Central memory CD4-positive, alpha-beta T cell (primary cell): ENCODE results near the gene WDR55.
A peak's percentile ranks its signal among the peaks of the same experiment; 100 is the strongest.
"Not testable (repeated sequence)": the region's sequence is repeated elsewhere in the genome, so short reads cannot be mapped to it uniquely, and the experiment has no call there.

Source experiments
- DNase-seq: peaks from one replicate; pipeline ENCODE4 v3.0.0; 2022
- total RNA-seq, 3 experiments: gene quantifications; one replicate each; lab custom pipeline; 2026; lab: John Stamatoyannopoulos, UW

The WDR55 gene
- total RNA-seq, result 77.5 to 107 (median 84.9) reads per million in 3 experiments

DNA sequence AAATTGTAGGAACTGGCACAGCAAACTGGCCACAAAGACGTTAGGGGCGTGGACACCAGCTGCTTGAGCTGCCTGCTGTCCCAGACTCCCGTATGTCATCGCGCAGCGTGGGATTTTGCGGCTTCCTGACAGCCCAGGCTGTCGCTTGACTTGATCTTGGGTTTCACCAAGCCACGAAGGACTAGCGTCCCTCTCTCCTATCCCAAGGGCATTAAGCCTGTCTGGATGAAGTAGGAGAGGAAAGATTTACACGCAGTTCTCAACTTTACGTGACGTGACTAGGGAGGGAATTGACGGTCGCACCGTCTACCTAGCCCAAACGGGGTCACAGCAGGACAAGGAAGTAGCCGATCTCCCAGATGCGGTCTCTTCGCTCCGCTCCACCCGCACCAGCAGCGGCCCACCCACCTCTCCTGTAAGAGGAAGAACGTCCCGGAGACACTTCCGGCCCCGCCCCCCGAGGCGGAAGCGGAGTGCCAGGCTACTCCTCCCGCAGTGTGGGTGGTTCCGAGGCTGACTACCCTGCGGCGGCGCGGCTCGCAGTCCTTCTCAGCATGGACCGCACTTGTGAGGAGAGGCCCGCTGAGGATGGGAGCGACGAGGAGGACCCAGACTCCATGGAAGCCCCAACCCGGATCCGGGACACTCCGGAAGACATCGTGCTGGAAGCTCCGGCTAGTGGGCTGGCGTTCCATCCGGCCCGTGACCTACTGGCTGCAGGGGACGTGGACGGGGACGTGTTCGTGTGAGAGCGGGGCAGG lies at the start of gene WDR55:
Gene WDR55 (plus strand): TSS at position 546 of the 761 bp plus-strand sequence. CDS start 9 bp downstream, at position 555.
- peak; percentile 95 for DNase-seq

GRCh38 chr5:140622301-140622700 lies 42.4 kb upstream of the WDR55 start:
- no peak for DNase-seq

GRCh38 chr5:140623061-140623460 lies 41.6 kb upstream of the WDR55 start:
- DNase-seq, result not testable (repeated sequence)

GRCh38 chr5:140624886-140625285 lies 39.8 kb upstream of the WDR55 start:
- not testable (repeated sequence) for DNase-seq

GRCh38 chr5:140627972-140628371 lies 36.7 kb upstream of the WDR55 start:
- DNase-seq, result no peak

DNA sequence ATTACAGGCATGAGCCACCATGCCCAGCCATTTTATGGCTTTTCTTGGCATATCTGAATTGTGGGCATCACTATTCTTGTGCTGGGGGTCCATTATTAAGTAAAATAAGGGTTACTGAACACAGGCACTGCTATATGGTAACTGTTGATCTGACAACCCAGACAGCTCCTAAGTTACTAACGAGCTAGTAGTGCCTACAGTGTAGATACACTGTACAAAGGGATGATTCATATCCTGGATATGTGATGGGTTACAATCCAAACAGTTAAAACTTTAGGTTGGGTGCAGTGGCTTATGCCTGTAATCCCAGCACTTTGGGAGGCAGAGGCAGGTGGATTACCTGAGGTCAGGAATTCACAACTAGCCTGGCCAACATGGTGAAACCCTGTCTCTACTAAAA lies 36.0 kb upstream of the WDR55 start:
- DNase-seq, result no peak

DNA sequence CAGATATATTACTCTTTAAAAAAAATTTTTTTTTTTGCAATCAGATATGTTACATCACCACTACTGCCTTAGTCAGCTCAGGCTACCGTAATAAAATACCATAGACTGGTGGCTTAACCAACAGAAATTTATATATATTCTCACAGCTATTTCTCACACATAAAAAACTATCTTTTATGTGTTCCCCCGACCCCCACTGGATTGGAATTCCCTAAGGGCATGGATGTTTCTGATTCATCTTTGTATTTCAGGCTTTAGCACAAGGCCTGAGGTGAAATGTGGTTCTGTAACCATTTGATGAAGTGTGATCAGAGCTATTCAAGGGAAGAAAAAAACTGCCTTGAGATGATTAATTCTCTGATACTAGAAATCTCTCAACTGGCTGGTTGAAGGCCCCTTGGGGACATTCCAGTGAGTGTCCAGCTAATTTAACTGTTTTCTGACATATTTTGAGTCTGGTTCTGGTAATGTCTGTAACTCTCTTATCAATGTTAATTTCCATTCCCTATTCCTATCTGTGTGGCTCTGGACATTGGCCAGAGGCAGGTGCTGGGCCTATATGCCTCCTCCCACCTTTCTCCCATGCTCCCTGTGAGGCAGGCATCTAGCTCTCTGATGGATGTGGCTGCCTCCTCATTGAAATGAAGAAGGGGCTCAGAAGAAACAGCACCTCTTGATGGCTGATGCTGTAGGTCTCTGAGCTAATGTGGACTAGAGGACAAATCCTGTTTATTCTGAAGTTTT lies 34.2 kb upstream of the WDR55 start:
- no peak for DNase-seq

GRCh38 chr5:140631036-140631417 lies 33.7 kb upstream of the WDR55 start:
- DNase-seq, result no peak

GRCh38 chr5:140631831-140632365 lies 32.8 kb upstream of the WDR55 start:
- no peak for DNase-seq

DNA sequence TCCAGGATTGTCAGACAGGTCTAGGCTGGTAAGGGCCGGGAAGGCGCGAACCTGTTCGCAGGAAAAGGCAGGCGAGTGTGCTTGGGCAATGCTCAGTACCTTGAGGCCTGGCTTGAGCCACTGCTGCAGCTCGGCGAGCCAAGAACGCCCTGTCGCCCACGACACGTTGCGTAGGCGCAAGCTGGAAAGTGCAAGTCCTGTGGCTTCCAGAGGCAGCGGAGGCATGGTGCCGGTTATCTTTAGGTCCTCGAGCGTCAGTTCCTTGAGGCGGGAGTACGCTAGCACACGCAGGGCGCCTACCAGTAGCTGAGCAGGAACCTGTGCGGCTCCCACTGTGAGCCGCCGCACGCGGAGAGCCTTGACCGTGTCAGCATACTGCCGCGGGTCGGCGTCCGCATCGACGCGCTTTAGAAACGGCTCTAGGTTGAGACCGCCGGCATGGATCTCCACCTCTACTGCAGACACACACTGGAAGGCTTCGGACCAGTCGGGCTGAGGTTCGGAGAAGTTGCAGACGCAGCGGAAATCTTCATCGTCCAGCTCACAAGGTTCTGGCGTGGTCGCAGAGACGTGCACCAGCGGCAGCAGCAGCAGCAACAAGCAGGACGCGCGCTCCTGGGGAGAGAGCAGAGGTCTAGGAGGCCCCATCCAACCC lies 32.2 kb upstream of the WDR55 start:
- peak; percentile 56 for DNase-seq

GRCh38 chr5:140633021-140633471 lies 31.7 kb upstream of the WDR55 start, which contains the start of gene CD14:
Gene CD14 (minus strand): TSS chr5:140633175. CDS start chr5:140633071, 104 bp downstream.
- DNase-seq, result no peak

DNA sequence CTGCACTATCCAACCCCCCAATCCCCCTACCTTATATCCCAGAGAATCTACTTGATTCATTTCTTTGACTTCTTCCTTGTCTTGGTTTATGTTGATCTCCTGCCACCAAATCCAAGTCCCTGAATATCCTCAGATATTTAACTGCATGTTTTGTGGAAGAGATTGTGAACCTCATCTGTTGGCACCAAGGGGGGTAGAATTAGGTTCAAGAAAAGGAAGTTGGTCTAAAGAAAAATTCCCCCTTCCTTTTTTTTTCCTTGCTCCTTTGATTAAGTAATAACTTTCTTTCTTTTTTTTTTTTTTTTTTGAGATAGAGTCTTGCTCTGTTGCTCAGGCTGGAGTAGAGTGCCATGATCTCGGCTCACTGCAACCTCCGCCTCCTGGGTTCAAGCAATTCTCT lies 31.2 kb upstream of the WDR55 start:
- DNase-seq, result no peak

DNA sequence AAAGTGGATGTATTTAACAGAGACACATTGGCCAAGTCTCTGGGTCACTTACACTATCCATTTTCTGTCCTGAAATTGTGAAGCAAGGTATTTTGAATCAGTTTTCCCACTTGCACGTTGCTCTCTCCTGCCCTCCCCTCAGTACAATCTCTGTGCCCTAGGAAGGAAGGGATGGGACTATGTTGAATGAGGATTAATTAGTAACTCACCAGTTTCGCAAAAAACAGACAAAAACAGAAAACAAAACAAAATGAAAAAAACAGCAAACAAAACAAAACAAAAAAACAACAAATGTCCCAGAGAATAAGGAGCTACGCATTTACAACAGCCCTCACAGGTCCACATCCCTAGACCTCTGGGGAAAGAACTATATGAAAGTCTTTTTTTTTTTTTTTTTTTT lies 30.6 kb upstream of the WDR55 start:
- DNase-seq, result no peak

DNA sequence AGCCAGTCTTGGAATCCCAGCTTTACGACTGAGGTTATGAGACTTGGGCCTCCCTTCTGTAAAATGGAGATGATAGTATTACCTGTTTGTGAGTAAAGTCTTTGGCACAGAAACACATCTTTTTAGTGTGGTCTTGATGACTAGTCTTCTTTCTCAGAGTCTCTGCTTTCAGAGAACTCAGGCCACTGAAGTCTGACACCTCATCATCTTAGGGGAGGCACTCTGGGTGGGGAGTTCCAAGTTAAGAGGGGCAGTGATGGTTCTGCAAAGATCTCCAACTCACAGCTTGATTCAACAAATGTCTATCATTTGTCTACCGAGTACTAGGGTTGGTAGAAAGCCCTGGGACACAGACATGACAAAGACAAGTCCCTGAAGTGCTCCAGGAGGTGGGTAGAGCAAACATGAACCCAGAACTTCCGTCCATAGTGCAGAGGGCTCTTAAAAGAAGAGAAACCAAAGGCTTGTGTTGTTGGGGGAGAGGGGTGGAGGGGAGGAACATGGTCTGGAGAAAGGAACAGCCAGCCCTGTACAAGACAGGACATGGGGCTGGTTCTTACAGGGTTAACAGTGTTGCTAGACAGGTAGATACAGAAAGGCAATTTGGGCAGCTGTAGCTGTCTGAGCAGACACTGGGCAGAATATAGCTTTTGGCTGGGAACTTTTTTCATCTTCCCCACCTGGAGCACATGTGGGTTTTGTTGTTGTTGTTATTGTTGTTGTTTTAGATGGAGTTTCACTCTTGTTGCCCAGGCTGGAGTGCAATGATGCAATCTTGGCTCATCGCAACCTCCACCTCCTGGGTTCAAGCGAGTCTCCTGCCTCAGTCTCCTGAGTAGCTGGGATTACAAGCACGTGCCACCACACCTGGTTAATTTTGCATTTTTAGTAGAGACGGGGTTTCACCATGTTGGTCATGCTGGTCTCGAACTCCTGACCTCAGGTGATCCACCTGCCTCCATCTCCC lies 29.1 kb upstream of the WDR55 start:
- no peak for DNase-seq

DNA sequence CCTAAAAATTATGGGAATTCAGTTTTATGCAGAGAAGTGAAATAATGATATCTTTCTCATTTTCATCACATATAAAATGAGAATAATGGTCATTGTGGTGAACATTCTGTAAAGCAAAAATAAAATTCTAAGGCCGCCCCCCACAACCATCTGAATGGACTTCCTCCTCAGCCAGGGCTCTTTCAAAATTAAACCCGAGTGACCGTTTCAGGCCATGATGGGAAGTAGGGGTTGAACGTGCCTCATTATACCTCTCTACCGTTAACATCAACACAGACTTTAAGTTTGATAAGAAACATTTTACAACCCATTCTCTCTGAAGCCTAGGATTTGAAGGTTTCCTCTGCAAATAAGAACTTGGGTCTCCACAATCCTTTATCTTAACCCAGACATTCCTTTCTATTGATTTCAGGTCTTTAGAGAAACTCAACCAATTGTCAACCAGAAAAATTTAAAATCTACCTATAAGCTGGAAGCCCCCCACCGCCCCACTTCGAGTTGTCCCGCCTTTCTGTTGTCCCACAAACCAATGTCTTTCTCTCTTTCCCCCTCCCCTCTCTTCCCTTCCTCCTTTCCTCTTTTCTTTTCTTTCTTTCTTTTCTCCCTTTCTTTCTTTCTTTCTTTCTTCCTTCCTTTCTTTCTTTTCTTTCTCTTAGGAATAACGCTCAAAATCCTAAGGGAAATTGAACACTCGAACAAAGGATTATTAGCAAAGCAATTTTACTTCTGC lies 27.2 kb upstream of the WDR55 start:
- no peak for DNase-seq

DNA sequence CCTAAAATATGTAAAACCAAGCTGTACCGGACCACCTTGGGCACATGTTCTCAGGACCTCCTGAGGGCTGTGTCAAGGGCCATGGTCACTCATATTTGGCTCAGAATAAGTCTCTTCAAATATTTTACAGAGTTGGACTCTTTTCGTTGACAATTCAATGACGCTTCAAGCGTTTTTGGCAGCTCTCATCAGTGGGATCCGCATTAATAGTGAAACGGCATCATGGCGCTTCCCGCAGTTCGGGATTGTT lies 25.9 kb upstream of the WDR55 start:
- DNase-seq, result not testable (repeated sequence)

DNA sequence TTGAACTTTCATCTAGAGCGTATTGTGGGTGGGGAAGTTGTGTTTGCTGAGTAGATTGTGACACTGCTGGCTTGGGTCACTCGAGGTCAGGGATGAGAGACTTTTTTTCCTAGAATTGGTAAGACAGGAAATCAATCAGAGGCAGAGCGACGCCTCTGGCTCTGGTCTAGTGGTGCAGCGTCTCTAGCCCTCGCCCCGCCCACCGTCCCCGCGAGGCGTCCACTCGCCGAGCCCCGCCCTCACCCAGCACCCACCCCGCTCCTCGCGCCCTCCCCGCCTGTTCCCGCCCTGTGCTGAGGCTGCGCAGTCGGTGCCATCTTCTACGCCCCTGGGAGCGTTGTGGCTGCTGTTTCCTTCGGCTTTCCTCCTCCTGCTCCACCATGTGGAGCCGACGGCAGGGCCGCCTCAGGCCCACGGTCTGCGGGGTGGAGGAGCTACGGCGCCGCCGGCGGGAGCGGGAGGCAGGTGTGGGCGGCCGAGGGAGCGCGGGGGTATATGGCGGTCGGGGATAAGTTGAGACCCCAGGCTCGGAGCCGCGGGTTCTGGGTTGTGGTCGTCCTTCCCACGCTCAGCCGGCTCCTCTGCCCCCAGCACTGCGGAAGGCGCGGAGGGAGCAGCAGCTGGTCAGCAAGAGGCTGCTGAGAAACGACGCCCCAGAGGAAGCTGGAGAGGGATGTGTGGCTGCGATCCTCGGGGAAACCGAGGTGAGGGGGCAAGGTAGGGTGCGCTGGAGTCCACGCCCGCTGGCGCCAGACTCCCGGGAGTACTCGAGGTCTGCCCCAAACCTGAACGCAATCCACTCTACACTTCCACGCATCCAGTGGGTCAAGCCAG lies 25.3 kb upstream of the WDR55 start, which contains the start of gene TMCO6:
Gene TMCO6 (plus strand): TSS at position 304 of the 834 bp plus-strand sequence. CDS start 77 bp downstream, at position 381.
- DNase-seq, result peak; percentile 93

GRCh38 chr5:140641716-140642115 lies 23.0 kb upstream of the WDR55 start:
- no peak for DNase-seq

- no peak for DNase-seq
These were observed 22.0 kb upstream of the WDR55 start for GRCh38 chr5:140642718-140643117.

- no peak for DNase-seq
These were observed 17.7 kb upstream of the WDR55 start for GRCh38 chr5:140647042-140647419.
